ENCODE results near the gene NARF. TPM values are rescaled to one million over a fixed set of nuclear protein-coding genes. Genes with fewer than 3 reads are reported as not detected.

The NARF gene
- total and polyA plus RNA-seq, 2 experiments from 2014 or later = 66.1 to 67.1 TPM

GRCh38 chr17:82491196-82491530 is 32.6 kb downstream of the NARF start:
- H3K36me3 Mint-ChIP-seq (ENCODE audit: low read depth) = peaks cover 21% of the 10 kb centered on the region

DNA sequence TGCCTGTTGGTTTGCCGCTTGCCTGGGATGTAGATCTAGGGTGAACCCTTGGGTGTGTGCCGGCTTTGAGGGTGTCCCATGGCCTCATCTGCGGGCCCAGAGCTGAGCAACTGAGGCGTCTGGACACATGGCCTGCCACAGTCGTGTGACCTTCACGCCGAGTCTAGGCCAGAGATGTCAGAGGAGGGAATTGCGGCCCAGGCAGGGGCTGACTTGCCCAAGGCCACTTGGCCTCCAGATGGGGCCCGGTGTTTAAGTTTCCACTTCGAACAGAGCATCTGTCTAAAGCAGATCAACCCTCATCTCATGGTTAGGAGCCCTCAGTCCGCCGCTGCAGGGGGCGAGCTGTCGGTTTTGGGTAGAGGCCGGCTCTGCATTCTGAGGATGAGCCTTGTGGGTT is 33.0 kb downstream of the NARF start:
- DNase-seq (ENCODE audit: low spot score) (no peak), ATAC-seq (no peak)
- Histone ChIP-seq H2AFZ (no peak overlapping the region), H3K79me2 (replicated peaks; ENCODE audit: insufficient read depth) (no peaks in the 10 kb centered on the region), H3K27me3 (ENCODE audit: insufficient read depth) (peaks cover 7% of the 10 kb centered on the region), H3K4me1 (ENCODE audit: insufficient read depth) (peaks cover 17% of the 10 kb centered on the region), H3K4me2 (no peak overlapping the region), H4K20me1 (replicated peaks; ENCODE audit: insufficient read depth) (no peaks in the 10 kb centered on the region), H3K36me3 (ENCODE audit: insufficient read depth) (no peaks in the 10 kb centered on the region), H3K9me2 (ENCODE audit: insufficient read depth) (no peaks in the 10 kb centered on the region), H3K27ac (ENCODE audit: low read depth) (no peak overlapping the region), H3K4me3 (no peak overlapping the region), H3F3A (replicated peaks; ENCODE audit: low read depth) (peaks cover 20% of the 10 kb centered on the region; the same call in 1 of the 2 replicates)
- peaks cover 5% of the 10 kb centered on the region; the same call in 2 of the 3 replicates for H3K4me1 Mint-ChIP-seq
- peaks cover 6% of the 10 kb centered on the region; the same call in 2 of the 3 replicates for H3K9me3 Mint-ChIP-seq
- H3K27ac Mint-ChIP-seq = no peak overlapping the region
- H3K27me3 Mint-ChIP-seq (ENCODE audit: insufficient read depth, low read depth, poor library complexity) = peaks cover 29% of the 10 kb centered on the region
- H3K4me3 Mint-ChIP-seq = no peak overlapping the region
- peaks cover 17% of the 10 kb centered on the region for H3K36me3 Mint-ChIP-seq (ENCODE audit: low read depth)
- TF ChIP-seq ETS1 (IDR thresholded peaks at IDR 0.05) (no peak), REST (IDR thresholded peaks at IDR 0.05; ENCODE audit: unreplicated experiment) (no peak), JUNB (IDR thresholded peaks at IDR 0.05; ENCODE audit: unreplicated experiment) (no peak), CTCF (conservative IDR thresholded peaks at IDR 0.05; ENCODE audit: low read depth in 2 of 2) (no peak), STAT1 (IDR thresholded peaks at IDR 0.05; ENCODE audit: unreplicated experiment) (no peak), POLR2AphosphoS5 (IDR thresholded peaks at IDR 0.05; ENCODE audit: low read depth) (no peak), EZH2 (IDR thresholded peaks at IDR 0.05; ENCODE audit: low read depth, unreplicated experiment) (no peak), ZNF114 (CRISPR knock-in tag; IDR thresholded peaks at IDR 0.05) (no peak)

More at GRCh38 chr17:82491196-82491530, 32.6 kb downstream of the NARF start:
- H3K27ac Mint-ChIP-seq = no peak overlapping the region
- H3K79me2 ChIP-seq (replicated peaks; ENCODE audit: insufficient read depth) = no peaks in the 10 kb centered on the region
- H3K36me3 ChIP-seq (ENCODE audit: insufficient read depth) = no peaks in the 10 kb centered on the region
- H3K4me3 Mint-ChIP-seq = no peak overlapping the region
- H3K9me3 Mint-ChIP-seq = peaks cover 6% of the 10 kb centered on the region; the same call in 2 of the 3 replicates
- H3K27me3 Mint-ChIP-seq (ENCODE audit: insufficient read depth, low read depth, poor library complexity) = peaks cover 25% of the 10 kb centered on the region
- H3K4me2 ChIP-seq = no peak overlapping the region
- H3K4me1 ChIP-seq (ENCODE audit: insufficient read depth) = peaks cover 17% of the 10 kb centered on the region
- peaks cover 5% of the 10 kb centered on the region; the same call in 2 of the 3 replicates for H3K4me1 Mint-ChIP-seq
- peaks cover 17% of the 10 kb centered on the region; the same call in 1 of the 2 replicates for H3F3A ChIP-seq (replicated peaks; ENCODE audit: low read depth)
- no peak overlapping the region for H2AFZ ChIP-seq
- TF ChIP-seq NANOG (IDR thresholded peaks at IDR 0.05; ENCODE audit: borderline replicate concordance) = no peak
- no peak for TF ChIP-seq CREB1 (CRISPR knock-in tag; IDR thresholded peaks at IDR 0.05; ENCODE audit: low read depth)
- no peak for TF ChIP-seq EZH2 (IDR thresholded peaks at IDR 0.05; ENCODE audit: low read depth, unreplicated experiment)
- no peak for TF ChIP-seq REST (IDR thresholded peaks at IDR 0.05; ENCODE audit: unreplicated experiment)
- no peak for TF ChIP-seq ZNF331 (CRISPR knock-in tag; IDR thresholded peaks at IDR 0.05; ENCODE audit: low read depth)
- H3K9me2 ChIP-seq (ENCODE audit: insufficient read depth) = no peaks in the 10 kb centered on the region
- no peak overlapping the region for H3K4me3 ChIP-seq
- H3K27me3 ChIP-seq (ENCODE audit: insufficient read depth) = peaks cover 3% of the 10 kb centered on the region
- H3K27ac ChIP-seq (ENCODE audit: low read depth) = no peak overlapping the region
- H4K20me1 ChIP-seq (replicated peaks; ENCODE audit: insufficient read depth) = no peaks in the 10 kb centered on the region
- no peak for ATAC-seq
- DNase-seq (ENCODE audit: low spot score) = no peak
